Uterus (tissue), 2 donors: Measurements from ENCODE around the gene MGST2.

Source experiments
- POLR2A ChIP-seq, 2 donors: fragments of 450-650 bp; IDR thresholded peaks; one replicate each; pipeline ENCODE4 v1.6.1; 2016; ENCODE audit warnings: antibody characterized with exemption in 2 of 2, mild to moderate bottlenecking in 1 of 2, moderate library complexity in 1 of 2
- TF ChIP-seq, protein P1 (sequence below), 4 experiments: fragments of 200-600 bp in 2 of 4; fragments of 450-650 bp in 2 of 4; sonication (generic) in 2 of 4; IDR thresholded peaks; one replicate each; pipeline ENCODE4 v1.5.1; 2016 to 2019; ENCODE audit warnings: antibody characterized with exemption in 4 of 4, mild to moderate bottlenecking in 2 of 4, moderate library complexity in 1 of 4

DNA sequence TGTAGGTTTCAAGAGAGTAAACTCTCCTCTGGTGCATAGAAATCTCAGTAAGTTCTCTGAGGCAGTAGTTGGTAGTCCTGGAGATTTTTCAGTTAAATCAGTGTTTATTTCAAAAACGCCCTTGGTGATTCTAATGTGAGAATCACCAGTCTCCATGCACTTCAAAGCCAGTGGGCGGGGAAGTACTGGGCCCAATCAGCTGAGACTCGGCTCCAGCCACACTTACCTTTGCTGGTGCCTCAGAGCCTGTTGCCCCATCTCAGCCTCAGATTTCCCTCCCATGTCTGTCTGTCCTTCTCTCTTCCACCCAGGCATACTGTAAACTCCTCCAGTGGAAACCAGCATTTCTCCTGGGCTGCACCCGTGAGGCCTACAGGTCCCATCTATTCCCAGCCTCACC lies 7.4 kb upstream of the MGST2 start:
- TF ChIP-seq, protein P1, sequence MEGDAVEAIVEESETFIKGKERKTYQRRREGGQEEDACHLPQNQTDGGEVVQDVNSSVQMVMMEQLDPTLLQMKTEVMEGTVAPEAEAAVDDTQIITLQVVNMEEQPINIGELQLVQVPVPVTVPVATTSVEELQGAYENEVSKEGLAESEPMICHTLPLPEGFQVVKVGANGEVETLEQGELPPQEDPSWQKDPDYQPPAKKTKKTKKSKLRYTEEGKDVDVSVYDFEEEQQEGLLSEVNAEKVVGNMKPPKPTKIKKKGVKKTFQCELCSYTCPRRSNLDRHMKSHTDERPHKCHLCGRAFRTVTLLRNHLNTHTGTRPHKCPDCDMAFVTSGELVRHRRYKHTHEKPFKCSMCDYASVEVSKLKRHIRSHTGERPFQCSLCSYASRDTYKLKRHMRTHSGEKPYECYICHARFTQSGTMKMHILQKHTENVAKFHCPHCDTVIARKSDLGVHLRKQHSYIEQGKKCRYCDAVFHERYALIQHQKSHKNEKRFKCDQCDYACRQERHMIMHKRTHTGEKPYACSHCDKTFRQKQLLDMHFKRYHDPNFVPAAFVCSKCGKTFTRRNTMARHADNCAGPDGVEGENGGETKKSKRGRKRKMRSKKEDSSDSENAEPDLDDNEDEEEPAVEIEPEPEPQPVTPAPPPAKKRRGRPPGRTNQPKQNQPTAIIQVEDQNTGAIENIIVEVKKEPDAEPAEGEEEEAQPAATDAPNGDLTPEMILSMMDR (IDR thresholded peaks at IDR 0.05) = no peak
- TF ChIP-seq POLR2A (IDR thresholded peaks at IDR 0.05) = no peak
